DMS79 treated with DMSO at 0.1 percent for 48 hours (cell line): Measurements from ENCODE around the gene SAMD8.
A peak's percentile ranks its signal among the peaks of the same experiment; 100 is the strongest.
"Not testable (repeated sequence)": the region's sequence is repeated elsewhere in the genome, so short reads cannot be mapped to it uniquely, and the experiment has no call there.

ENCODE experiments used
- DNase-seq: peaks from one replicate; lab custom pipeline; 2025; lab: John Stamatoyannopoulos, UW

Gene SAMD8

DNA sequence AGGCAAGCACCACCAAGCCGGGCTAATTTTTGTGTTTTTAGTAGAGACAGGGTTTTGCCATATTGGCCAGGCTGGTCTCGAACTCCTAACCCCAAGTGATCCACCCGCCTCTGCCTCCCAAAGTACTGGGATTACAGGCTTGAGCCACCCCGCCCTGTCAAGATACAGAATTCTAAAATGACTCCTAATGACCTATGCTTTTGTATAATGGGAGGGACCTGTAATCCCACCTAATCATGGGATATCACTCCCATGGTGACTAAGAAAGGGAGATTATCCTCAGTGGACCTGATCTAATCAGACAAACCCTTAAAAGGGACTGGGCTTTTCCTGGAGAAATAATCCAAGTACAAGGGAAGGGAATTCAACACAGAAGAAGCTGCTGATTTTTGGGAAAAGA, 28.8 kb downstream of the SAMD8 start:
- no peak for DNase-seq

- no peak for DNase-seq
These were observed 31.9 kb downstream of the SAMD8 start for GRCh38 chr10:75143353-75143752.

DNA sequence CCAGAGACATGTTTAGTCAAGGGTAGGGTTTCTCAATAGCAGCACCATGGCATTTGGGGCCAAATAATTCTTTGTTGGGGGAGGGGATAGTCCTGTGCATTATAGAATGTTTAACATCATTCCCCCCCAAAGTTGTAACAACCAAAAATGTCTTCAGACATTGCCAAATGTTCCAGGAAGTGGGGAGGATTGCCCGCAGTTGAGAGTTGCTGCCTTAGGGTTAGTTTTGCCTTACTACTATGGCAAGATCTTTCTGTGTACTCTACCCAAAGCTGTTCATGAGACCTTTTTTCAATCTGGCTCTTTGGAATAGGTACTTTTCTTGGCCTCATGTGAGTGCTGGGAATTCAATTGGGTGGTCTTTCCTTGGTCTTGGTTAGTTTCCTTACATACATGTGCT, 34.1 kb downstream of the SAMD8 start:
- DNase-seq, result no peak

- DNase-seq, result no peak
These were observed 35.3 kb downstream of the SAMD8 start for GRCh38 chr10:75146780-75147179.

DNA sequence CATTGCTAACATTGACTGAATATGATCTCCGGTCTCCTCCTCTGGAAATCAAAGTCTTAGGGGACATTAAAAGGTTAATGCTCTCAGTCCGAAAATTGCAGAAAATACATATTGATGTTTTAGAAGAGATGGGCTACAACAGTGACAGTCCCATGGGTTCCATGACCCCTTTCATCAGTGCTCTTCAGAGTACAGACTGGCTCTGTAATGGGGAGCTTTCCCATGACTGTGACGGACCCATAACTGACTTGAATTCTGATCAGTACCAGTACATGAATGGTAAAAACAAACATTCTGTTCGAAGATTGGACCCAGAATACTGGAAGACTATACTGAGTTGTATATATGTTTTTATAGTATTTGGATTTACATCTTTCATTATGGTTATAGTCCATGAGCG, 39.2 kb downstream of the SAMD8 start:
- DNase-seq, result no peak

- DNase-seq, result no peak
These were observed 48.1 kb downstream of the SAMD8 start for GRCh38 chr10:75159519-75159918.

DNA sequence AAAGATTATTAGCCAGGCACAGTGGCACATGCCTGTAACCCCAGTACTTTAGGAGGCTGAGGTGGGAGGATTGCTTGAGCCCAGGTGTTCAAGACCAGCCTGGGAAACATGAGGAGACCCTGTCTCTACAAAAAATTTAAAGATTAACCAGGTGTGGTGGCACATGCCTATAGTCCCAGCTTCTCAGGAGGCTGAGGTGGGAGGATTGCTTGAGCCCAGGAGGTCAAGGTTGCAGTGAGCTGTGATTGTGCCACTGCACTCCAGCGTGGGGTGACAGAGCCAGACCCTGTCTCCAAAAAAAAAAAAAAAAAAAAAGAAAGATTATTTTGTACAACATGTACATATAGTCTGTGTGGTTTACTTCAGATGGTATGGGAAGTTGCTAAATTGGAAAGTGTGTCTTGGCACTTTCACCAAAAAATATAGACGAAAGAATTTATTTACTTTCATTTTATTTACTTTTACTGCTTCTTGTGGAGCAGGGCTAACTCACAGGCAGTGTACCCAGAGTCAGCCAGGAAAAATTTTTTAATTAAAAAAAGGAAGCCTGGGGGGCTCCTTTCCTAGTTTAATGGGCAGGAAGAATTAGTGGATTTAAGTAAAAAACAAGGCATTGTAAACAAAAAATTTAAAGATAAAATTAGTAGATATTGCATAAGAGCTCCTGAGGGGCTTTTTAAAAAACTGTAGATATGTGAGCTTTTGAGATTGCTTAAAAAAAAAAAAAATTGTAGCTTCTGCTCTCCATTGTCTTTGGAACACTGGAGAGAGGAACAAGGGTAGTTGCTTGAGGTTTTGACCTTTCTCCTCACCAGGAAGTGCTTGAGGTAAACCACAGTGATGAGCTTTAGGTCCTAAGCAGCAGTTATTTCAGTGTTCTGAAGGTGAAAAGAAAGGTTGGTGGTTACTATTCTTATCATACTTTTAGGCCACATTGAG, 54.5 kb downstream of the SAMD8 start:
- no peak for DNase-seq

GRCh38 chr10:75166623-75166972, 55.1 kb downstream of the SAMD8 start:
- DNase-seq, result no peak

DNA sequence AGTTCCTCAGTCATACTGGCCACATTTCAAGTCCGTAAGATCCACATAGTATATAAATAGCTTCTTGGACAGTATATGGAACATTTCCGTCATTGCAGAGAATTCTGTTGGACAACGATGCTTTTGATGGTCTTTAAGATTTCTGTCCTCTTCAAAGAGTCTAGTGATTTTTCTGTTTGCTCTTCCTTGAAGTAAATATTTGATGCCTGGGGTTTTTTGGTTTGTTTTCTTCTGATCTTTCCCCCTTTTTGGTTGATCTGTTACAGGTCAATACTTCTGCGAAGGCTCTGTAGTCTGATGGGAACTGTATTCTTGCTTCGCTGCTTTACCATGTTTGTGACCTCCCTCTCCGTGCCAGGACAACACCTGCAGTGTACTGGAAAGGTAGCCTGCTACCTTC, 56.8 kb downstream of the SAMD8 start:
- no peak for DNase-seq

DNA sequence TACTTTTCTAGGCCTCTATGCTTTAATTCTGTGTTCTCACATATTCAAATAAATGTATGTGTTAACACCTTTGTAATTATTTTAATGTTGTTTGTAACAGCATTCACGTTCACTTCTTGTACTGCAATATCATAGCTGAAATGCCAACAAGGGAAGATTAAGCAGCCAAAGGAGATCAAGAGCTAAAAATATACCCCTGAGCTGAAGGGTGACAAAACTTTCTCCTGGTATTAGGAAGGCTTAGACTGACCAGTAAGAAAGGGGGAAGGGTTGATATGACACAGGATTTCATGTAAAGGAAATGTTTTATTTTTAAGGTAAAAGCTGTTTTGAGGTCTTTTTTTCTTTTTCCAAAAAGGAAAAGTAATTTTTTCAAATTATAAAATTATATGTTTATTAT, 58.8 kb downstream of the SAMD8 start:
- no peak for DNase-seq

DNA sequence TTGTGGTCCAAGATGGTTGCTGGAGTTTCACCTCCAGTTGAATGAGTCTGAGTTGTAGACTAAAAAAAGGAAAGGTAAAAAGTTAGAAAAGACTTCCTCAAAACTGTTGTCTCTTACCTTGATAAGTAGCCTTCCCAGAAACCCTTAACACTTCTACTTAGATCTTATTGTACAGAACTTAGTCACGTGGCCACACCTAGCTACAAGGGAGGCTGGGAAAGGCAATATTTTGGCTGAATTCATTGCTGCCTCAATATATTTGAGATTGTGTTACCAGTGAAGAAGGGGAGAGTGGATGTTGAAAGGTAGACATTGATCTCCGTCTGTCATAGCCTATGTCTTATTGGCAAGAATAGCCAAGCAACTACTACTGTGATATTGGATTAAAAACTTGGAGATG, 63.6 kb downstream of the SAMD8 start:
- no peak for DNase-seq

- DNase-seq, result no peak
These were observed 64.6 kb downstream of the SAMD8 start for GRCh38 chr10:75176046-75176445.

GRCh38 chr10:75176736-75177135, 65.3 kb downstream of the SAMD8 start:
- no peak for DNase-seq

GRCh38 chr10:75179657-75180177, 68.3 kb downstream of the SAMD8 start:
- DNase-seq, result no peak

GRCh38 chr10:75180592-75180991, 69.1 kb downstream of the SAMD8 start:
- DNase-seq, result no peak

GRCh38 chr10:75181073-75181472, 69.6 kb downstream of the SAMD8 start:
- DNase-seq, result no peak

DNA sequence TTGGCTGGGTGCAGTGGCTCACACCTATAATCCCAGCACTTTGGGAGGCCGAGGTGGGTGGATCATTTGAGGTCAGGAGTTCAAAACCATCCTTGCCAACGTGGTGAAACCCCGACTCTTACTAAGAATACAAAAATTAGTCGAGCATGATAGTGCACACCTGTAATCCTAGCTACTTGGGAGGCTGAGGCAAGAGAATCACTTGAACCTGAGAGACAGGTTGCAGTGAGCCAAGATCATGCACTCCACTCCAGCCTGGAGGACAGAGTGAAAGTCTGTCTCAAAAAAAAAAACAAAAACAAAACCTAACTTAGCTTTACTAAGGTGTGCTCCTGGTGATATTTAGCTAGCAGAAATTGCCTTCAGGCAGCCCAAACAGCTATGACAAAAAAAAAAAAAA, 74.9 kb downstream of the SAMD8 start:
- DNase-seq, result peak; percentile 7

DNA sequence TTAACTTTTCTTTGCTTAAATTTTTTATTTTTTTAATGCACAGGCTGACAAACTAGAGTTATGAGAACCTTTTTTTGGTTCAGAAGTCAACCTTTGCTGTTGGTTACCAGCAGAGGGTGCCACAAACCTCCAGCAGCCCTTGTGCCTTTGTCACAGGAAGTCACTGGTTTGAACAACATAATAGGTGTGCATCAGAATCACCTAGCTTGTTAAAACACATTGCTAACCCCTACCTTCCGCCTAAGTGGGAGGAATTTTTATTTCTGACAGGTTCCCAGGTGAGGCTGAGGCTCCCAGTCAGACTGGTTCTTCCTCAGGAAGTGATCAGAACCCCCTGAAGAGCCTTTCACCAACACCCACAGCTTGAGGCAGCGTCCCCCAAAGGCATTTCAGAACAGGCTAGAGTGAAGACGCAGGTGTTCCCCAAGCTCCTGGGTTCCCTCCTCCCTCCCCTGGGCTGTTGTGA, 76.5 kb downstream of the SAMD8 start:
- no peak for DNase-seq

DNA sequence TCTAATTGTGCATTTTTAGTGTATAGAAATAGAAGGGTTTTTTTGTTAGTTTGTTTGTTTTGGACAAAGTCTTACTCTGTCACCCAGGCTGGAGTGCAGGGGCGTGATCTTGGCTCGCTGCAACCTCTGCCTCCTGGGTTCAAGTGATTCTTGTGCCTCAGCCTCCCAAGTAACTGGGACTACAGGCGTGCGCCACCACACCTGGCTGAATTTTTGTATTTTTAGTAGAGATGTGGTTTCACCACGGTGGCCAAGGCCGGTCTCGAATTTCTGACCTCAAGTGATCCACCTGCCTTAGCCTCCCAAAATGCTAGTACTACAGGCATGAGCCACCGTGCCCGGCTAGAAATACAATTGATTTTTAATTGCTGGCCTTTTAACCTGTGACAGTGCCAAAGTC, 77.1 kb downstream of the SAMD8 start:
- DNase-seq, result not testable (repeated sequence)

GRCh38 chr10:75189266-75190096, 78.0 kb downstream of the SAMD8 start:
- no peak for DNase-seq

- no peak for DNase-seq
These were observed 80.5 kb downstream of the SAMD8 start for GRCh38 chr10:75191821-75192568.

- DNase-seq, result not testable (repeated sequence)
These were observed 83.2 kb downstream of the SAMD8 start for GRCh38 chr10:75194625-75195024.
